ENCODE data around the gene GALNT18.

GALNT18 gene

DNA sequence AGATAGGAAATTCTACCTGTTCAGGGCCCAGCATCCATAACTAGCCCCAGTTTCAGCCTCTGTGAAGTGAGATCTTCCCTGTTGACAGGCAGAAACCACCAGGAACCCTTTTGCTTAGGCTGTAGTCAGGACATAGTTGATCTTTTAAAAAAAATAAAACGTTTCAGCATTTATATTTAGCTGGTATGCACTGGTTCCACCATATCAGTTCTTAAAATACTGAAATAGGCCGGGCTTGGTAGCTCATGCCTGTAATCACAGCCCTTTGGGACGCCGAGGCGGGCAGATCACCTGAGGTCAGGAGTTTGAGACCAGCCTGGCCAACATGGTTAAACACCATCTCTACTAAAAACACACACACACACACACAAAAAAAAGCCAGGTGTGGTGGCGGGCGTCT lies 35.3 kb downstream of the GALNT18 start:
- no peak for DNase-seq

GRCh38 chr11:11584937-11585336 lies 36.9 kb downstream of the GALNT18 start:
- DNase-seq = no peak

GRCh38 chr11:11584530-11584810 lies 37.3 kb downstream of the GALNT18 start:
- no peak for DNase-seq

DNA sequence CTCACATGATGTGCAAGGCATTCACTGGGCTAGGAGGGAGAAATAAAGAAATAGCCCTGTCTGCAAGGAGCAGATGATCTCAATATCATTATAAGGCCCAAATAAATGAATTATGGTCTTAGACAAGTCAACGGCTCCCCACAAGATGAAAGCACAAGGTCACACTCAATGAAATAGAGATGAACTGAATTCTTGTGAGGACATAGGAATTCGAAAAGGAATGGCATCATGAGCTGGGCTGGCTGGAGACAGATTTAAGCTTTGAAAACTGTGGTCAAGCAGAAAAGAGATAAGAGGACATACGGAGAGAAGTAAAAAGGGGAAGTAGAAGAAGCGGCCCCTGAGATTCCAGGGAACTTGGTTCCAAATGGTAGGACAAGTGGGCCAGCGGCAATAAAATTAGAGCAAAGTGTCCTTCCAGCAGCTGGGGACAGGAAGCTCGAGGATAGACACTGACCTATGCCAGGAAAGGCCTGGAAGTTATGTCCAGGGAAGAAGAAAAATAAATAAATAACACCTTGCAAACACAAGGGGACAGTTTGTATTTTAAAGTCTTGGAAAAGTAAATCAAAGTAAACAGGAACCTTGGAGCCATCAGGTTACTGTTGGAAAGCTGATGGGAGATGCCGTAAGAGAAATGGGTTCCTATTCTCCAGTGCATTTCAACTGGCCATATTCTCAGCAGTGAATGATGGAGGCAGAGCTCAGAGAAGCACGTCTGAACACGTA lies 37.8 kb downstream of the GALNT18 start:
- no peak for DNase-seq

DNA sequence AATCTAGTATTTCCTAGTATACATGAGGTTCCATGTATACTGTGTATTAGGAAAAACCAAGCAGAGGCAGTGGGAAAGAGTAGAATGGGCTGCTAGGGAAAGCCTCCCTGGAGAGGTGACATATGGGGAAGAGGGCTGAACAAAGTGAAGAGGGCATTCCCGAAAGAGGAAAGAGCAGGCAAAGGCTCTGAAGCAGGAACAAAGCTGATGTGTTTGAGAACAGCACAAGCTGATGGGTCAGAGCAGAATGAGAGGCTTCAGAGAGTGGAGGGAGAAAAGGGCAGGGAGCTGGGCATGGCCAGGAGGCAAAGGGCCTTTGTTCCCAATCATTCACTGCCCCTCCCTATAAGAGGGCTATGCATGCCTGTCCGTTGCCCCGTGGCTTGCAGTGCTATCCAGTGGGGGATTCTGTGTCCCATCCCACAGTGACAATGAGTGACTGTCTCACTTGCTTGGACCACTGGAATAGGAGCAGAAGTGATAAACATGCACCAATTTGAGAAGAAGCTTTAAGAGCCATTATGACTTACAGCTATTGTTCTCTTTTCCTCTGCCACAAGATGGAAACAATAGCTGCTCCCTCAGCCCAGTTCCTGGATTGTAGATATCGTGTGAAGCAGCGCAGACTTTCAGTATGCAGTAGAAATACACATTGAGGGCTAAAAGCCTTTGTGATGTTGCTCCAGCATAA lies 39.6 kb downstream of the GALNT18 start:
- DNase-seq = no peak

GRCh38 chr11:11581481-11581880 lies 40.3 kb downstream of the GALNT18 start:
- DNase-seq = no peak

DNA sequence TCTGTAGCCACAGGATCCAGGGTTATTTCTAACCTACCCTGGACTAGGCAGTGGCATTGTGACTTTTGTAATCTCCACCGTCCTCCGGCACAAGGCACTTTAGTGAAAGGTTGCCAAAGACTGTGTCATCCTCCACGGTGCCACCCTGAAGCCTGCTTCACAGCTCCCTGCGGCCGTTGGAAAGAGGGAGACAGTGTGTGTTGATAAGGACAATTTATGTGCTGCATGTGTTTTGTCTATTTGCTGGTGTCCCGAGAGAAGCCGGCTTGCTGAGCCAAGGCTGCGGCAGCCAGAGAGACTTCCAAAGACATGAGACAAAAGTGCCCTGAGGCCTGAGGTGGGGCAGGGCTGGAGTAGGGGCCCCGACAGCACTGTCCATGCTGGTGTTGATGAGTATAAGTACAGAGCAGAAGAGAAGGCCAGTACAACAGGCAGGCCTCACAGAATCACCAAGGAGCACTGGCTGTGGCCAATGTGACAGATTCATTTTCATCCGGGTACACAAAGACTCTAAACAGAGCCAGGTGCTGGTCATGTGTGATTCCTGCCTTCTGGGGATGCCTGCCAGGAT lies 40.9 kb downstream of the GALNT18 start:
- DNase-seq = no peak

- DNase-seq = no peak
Measured at GRCh38 chr11:11580012-11580411, 41.8 kb downstream of the GALNT18 start.

GRCh38 chr11:11579012-11579988 lies 42.5 kb downstream of the GALNT18 start:
- DNase-seq = no peak

- no peak for DNase-seq
Measured at GRCh38 chr11:11577932-11578911, 43.6 kb downstream of the GALNT18 start.

DNA sequence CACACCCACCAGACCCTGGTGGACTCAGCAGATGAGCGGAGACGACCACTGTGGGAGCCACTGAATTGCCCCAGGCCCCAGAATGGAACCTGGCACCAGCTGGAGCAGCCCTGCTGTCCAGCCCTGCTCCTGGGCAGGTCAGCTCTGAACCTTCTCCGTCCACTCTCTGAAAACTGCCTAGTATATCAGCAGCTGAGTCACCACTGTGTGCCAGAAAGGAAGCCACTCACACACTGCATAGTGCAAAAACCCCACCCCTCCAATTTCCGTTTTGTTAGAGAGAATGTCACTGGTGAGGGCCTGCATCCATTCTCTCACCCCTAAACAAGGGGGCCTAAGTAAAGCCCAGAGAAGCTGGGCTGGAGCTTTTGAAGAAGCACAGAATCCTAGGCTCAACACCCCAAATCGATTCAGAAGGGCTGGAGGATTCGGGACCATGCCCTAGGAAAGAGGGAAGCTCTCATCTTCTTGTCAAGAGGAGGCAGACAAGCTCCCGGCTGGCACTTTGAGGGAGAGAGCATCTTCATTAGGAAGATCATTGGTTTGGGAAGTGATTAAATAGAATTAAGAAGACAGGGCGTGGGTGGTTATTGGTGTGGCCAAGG lies 44.5 kb downstream of the GALNT18 start:
- no peak for DNase-seq

GRCh38 chr11:11574373-11575287 lies 47.2 kb downstream of the GALNT18 start:
- no peak for DNase-seq

- no peak for DNase-seq
Measured at GRCh38 chr11:11572386-11572785, 49.4 kb downstream of the GALNT18 start.

GRCh38 chr11:11571893-11572292 lies 49.9 kb downstream of the GALNT18 start:
- no peak for DNase-seq

DNA sequence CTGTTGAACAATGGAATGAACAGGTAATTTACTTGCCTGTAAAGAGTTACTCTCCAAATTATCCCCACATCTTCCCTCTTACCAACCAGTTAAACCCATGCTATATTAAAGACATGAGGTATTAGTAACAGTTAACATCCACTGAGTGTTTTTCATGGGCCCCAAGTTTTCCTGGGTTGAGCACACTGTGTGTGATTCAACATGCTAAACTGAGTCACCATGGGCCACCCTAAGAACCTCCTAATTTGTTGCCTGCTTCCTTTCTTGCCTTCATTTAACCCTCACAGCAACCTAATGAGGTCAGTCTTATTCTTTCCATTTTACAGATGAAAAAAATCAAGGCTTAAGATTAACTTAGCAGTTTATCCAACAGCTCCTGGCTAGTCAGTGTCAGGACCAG lies 51.0 kb downstream of the GALNT18 start:
- no peak for DNase-seq

DNA sequence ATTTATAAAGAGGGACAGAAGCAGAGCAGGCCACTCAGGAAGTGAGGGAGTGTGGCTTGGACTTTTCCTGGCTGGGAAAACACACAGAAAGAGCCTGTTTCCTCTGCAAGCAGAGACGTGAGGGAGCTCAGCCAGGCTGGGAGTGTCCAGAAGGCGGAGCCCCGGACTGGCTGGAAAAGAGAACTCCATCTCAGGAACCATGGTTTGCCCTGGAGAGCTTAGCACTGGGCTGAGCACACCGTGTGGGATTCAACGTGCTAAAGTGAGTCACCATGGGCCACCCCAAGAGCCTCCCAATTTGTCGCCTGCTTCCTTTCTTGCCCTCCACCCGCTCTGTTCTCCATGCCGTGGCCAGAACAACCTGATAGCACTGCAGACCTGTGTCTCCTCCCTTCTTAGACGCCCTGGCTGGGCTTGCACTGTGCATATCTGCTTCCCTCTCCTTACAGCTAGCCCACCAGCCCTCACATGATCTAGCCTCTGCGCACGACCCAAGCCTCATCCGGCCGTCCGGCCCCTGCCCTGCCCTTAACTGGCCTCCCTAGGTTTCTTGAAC lies 51.8 kb downstream of the GALNT18 start:
- no peak for DNase-seq

GRCh38 chr11:11568651-11569229 lies 53.1 kb downstream of the GALNT18 start:
- DNase-seq = no peak

- DNase-seq = no peak
Measured at GRCh38 chr11:11567936-11568650, 53.7 kb downstream of the GALNT18 start.

GRCh38 chr11:11565636-11566035 lies 56.2 kb downstream of the GALNT18 start:
- DNase-seq = no peak
